Stimulated activated CD4-positive, alpha-beta T cell treated with anti-CD3 and anti-CD28 coated beads, Interleukin-1b, Interleukin-23, amount 100 ng/mL, for 1 hour (primary cell): ENCODE results near the gene UMODL1.

ENCODE experiments used
- DNase-seq, 2 donors: peaks; one replicate each; pipeline ENCODE4 v3.0.0-alpha.2; 2020; ENCODE audit warnings: low read depth in 2 of 2

The UMODL1 gene

DNA sequence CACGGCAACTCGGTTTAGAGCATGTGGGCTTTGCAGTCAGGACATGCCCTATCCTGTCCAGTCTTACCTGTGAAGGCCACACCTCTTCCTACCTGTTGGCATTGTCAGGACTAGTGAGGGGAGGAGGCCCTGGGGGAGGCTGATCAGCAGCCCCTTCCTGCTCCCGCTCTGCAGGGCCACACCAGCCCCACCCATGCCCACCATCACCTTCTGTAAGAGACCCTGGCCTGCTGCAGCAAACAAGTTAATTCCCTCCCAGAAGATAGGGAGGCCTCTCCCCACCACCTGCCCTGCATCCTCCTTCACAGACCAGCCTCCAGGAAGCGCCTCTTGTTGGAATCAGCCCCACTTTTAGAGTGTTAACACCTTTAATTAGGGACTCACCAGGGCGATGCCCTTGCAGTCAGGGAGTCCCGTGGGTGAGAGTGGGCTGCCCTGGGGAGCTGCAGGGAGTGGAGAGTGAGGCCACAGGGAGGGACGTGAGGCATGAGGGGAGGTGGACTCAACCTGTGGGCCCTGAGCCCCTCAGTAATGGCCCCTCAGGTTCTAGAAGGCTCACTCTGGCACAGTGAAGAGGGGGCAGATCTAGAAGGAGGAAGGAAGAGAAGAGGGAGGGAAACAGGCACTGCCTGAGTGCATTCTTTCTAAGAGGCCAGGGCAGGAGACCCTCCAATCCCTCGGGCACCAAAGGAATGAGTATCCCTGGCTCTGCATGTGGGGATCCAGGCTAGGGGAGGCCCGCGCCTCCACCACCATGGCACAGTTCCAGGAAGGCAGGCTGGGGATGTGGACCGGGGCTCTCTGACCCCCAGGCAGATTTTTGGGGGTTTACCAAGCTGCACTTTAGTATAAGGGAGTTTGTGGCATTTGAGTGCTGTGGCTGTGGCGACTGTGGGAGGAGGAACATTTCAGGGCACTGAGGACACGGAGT lies 8.2 kb downstream of the UMODL1 start:
- DNase-seq = no peak

DNA sequence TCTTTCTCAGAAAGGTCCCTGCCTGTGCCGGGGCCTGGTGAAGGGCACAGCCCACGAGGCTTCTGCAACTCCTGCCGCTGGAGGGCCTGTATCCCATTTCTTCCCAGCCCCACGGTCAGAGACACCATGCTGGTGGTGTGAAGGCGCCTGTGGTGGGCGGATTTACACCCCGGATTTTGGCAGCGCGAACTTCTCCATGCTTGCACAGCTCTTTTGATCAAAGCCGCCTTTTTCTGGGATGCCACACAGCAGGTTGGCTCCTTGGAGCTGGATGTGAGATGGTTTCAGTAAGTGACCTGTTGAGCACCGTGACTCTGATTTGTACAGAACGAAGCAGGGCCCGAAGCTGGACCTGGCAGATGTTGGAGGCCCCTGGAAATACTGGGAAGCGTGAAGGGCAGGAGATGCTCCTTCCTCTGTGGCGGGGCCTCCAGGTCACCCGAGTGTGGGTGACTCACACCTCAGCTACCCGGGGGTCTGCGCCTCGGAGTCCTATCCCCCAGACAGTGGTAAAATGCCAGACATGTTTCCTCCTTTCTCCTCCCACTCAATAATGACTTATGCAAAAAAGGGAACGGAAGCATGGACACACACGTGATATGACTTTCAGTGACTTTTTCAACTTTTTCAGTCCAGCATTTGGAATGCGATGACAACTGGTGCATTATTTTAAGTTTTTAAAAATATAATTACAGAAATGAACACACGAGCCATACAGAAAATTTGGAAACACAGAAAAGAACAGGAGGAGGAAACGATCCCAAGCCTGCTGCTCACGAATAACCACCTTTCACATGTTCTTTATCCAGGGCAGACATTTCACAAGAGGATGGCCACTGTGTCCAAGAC lies 9.0 kb downstream of the UMODL1 start:
- DNase-seq = no peak

- no peak for DNase-seq
Observed at GRCh38 chr21:42080788-42081083, 9.6 kb downstream of the UMODL1 start.

DNA sequence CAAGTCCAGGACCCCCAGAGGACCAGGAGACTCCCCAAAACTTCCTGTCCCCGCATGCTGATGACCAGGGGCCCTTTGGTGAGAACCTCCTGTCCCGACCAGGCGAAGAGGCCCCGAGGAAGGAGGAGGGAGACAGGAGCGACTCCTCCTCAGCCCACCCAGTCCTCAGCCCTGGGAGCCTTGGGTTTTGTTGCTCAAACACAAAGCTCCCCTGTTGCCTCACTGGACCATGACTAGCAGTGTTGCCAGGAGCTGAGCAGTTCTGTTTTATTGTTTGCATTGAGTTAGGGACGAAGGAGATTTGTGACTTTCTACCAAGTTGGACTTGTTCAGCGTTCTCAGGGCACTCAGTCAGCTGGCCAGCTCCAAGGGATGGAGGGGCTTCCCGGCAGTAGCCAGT lies 10.0 kb downstream of the UMODL1 start:
- no peak for DNase-seq

DNA sequence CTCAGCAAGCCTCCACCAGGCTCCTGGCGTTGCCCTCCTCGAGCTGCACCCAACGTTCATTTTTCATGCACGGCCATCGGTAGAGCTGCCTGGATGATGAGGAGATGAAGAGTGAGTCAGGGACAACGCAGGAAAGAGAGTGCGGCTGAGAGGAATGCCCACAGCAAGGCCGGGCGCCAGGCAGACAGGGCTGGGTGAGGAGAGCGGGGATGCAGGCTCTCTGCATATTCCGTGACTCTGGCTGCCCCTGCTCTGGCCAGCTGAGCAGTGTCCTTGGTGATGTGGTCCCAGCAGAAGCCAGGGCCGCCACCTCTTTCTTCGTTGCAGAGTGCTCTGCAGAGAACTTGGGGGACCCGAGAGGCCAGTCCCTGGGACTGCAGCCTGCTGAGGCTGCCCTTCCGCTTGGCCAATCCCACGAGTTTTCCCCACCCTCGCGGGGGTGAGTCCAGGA lies 10.8 kb downstream of the UMODL1 start:
- no peak for DNase-seq

- no peak for DNase-seq
Observed at GRCh38 chr21:42082501-42083360, 11.6 kb downstream of the UMODL1 start.

GRCh38 chr21:42083361-42083690 lies 12.2 kb downstream of the UMODL1 start:
- DNase-seq = no peak

DNA sequence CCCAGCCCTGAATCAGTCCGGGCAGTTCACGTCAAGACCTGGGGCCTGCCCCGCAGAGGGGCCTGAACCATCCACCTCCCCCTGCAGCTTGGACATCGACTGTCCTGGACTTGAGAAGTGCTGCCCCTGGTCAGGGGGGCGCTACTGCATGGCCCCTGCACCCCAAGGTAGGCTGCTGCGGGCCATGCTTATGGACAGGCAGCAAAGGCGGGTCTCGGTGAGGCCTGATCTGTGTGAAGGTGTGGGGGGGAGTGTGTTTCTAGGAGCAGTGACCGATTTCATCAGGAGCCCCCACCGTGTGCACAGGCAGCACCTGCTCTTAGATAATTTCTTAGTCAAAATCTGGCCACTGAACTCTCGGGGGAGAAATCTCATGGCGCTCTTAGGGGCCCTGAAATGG lies 13.0 kb downstream of the UMODL1 start:
- DNase-seq = no peak

- DNase-seq = no peak
Observed at GRCh38 chr21:42085246-42086077, 14.3 kb downstream of the UMODL1 start.

GRCh38 chr21:42086969-42087368 lies 15.9 kb downstream of the UMODL1 start:
- no peak for DNase-seq

- no peak for DNase-seq
Observed at GRCh38 chr21:42088148-42088547, 17.0 kb downstream of the UMODL1 start.

DNA sequence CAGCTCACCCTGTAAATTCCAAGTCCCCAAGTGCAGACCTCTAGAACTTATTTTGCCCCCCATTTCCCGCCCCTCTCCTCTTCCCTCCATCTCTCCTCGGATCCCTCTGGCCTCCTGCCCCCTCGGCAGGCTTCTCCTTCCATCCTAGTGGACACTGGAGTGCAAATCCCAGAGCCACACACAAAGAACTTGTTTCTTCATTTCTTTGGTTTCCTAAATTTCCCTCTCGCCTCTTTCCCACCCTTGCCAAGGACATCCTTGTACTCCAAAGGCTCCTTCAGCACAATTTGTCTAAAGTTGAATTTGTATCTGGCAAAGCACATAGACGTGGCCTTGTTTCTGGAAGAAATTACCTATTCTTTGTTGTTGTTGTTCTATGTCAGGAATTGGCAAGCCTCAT lies 17.5 kb downstream of the UMODL1 start:
- DNase-seq = no peak

GRCh38 chr21:42089093-42089631 lies 18.0 kb downstream of the UMODL1 start:
- no peak for DNase-seq

DNA sequence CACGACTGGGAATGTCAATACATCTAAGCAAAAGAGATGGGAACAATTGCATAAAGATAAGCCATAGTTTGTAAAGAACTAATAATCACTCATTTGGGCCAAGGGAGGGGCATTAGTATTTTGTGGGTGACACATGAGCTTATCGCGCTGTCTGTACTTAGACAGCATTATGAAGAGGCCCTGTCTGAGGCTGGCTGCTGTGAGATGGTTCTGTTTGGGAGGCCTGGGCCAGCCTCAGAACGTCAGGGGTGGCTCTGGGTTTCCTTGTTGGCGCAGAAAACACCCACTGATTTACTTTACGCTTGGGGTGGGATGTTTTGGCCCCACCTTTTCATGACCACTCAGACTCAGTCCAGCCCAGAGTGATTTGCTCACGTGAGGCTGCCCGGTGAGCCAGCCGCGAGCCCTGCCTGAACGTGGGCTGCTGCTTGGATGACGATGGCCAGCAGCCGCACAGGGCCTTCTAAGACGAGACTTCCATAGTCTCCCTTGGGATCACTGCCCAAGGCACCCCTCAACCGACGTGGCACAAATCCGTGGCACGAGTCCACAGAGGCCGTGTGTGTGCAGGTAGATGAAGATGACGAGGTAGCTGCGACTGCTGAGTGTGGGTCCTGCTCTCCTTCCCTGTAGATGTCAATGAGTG lies 18.7 kb downstream of the UMODL1 start:
- DNase-seq = no peak

DNA sequence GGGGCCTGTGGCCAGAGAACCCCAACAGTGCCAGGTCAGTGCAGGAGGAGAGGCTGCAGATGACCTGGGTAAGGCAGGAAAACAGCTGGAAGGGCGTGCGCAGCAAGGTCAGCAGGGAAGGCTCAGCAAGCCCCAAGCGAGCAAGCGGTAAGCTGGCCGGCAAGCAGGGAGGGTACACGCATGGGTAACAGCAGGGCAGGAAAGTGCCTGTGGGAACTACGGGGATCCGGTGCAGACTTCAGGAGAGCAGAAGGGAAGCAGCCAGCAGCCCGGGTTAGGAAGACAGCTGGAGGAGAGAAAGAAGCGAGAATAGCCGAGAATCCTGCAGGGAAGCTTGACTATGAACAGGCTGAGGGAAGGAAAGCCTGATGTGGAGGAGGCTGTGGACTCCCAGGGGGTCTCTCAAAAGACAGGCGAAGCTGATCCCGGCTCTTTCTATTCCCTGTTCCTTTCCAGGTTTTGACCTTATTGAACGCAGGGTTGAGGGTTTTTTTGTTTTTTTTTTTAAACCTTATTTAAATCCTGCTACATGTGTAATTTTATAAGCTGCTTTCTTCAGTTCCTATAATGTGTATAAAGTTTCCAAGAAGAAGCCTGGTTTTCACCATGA lies 20.9 kb downstream of the UMODL1 start:
- DNase-seq = no peak

DNA sequence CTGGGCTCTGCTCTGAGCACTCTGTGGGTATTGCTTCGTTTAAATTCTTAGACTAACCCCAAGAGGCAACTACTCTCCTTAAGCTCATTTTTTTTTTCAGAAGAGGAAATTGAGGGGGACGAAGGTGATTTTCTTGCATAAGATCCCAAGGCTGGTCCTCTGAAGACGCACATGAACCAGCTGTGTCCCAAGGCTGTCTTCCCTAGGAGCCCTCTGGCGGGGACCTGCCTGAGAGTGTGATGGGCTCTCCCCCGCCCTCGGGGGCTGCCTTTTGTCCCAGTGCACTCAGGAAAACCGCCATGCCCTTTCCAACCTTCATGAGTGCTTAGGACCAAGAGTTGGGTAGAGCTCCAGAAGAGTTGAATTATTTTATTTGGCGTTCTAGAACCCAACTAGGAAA lies 21.7 kb downstream of the UMODL1 start:
- DNase-seq = no peak

GRCh38 chr21:42093186-42093585 lies 22.1 kb downstream of the UMODL1 start:
- DNase-seq = no peak

DNA sequence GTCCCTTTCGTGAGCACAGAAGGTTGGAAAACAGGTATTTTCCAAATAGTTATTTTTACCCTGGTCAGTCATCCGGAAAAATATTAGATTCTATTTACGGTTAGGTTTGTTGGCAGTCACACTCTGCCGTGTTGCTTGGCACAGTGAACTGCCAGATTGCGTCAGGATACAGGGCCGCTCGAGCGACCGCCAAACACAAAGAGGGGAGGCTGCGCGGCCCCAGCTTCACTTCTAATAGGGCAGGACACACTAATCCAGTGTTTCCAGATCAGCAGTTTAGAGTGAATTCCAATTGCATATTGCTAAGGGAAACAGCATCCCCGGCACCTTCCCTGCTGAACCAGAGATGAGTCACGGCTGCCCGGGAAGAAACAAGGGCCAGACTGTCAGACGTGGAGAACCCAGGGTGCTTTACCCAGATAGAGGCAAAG lies 22.9 kb downstream of the UMODL1 start:
- no peak for DNase-seq

DNA sequence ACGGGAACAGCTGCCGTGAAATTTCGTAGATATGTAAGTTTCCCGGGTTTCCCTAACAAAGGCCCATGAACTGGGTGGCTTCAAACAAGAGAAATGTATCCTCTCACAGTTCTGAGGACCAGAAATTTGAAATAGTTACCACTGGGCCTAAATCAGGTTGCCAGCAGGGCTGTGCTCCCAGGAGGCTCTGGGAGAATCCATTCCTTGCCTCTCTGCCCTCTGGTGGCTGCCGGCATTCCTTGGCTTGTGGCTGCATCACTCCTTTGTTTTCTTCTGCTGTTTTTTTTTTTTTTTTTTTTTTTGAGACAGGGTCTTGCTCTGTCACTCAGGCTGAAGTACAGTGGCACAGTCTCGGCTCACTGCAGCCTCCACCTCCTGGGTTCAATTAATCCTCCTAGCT lies 23.7 kb downstream of the UMODL1 start:
- no peak for DNase-seq

DNA sequence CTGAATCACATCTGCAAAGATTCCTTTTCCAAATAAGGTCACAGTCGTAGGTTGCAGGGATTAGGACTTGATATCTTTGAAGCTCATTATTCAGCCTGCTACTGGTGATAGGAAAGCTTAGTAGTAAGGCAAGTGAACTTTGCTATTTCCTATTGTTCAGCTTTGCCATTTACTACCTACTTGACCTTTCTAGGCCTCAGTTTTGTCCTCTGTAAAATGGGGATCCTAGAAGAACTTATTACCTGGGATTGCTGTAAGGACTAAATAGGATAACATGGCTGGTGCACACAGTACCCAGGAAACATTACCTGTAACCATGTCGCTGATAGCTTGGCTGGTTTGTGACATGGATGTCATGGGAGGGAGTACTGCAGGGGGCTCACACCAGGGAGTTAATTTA lies 24.5 kb downstream of the UMODL1 start:
- no peak for DNase-seq
